GM13977 (cell line): ENCODE measurements around the gene FAM47B.

ENCODE experiments used
- DNase-seq: peaks from one replicate; pipeline ENCODE4 v3.0.0; 2012; ENCODE audit warnings: low spot score
- in situ Hi-C: fragments of 300-500 bp; cut with MboI; formaldehyde crosslinking; loops from one replicate; pipeline ENCODE4 v1.12.0; 2022; ENCODE audit warnings: low sequenced_read_pairs, low pct_unique_long_range_greater_than_20kb, mixed read lengths, inconsistent platforms; ENCODE audit not compliant: unreplicated experiment
- TF ChIP-seq, protein P1 (sequence below): IDR thresholded peaks from 2 replicates; pipeline ENCODE4 v1.5.1; 2012; ENCODE audit warnings: mild to moderate bottlenecking, control low read depth; ENCODE audit not compliant: insufficient read depth; ENCODE audit errors: extremely low read depth, missing control alignments

The FAM47B gene

GRCh38 chrX:34956916-34957315, 14.3 kb downstream of the FAM47B start:
- in situ Hi-C loops: no loop called here
- TF ChIP-seq, protein P1, sequence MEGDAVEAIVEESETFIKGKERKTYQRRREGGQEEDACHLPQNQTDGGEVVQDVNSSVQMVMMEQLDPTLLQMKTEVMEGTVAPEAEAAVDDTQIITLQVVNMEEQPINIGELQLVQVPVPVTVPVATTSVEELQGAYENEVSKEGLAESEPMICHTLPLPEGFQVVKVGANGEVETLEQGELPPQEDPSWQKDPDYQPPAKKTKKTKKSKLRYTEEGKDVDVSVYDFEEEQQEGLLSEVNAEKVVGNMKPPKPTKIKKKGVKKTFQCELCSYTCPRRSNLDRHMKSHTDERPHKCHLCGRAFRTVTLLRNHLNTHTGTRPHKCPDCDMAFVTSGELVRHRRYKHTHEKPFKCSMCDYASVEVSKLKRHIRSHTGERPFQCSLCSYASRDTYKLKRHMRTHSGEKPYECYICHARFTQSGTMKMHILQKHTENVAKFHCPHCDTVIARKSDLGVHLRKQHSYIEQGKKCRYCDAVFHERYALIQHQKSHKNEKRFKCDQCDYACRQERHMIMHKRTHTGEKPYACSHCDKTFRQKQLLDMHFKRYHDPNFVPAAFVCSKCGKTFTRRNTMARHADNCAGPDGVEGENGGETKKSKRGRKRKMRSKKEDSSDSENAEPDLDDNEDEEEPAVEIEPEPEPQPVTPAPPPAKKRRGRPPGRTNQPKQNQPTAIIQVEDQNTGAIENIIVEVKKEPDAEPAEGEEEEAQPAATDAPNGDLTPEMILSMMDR: no peak
- no peak for DNase-seq

DNA sequence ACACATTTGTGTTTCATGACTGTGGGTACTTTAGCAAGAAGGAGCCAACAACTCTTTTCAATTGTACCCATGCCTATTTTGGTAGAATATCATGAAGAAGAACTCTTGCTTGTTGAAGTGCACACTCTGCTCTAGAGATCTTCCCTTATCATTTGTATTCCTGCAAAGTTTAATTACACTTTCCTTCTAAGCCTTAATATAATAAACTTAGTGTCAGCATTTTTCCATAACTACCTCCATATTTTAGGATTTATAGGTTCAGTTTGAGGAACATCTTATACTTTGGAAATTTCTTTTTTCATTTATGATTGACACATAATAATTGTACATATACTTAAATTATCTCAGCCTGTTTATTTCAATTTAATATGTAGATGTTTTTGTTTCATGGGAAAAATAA, 19.1 kb downstream of the FAM47B start:
- in situ Hi-C loops: no loop called here
- DNase-seq: no peak
- TF ChIP-seq, protein P1: no peak

- TF ChIP-seq, protein P1: no peak
- DNase-seq: no peak
- in situ Hi-C loops: no loop called here
These were observed 29.6 kb downstream of the FAM47B start for GRCh38 chrX:34972206-34972605.

GRCh38 chrX:34978171-34978570, 35.6 kb downstream of the FAM47B start:
- TF ChIP-seq, protein P1: no peak
- in situ Hi-C loops: no loop called here
- DNase-seq: no peak

- in situ Hi-C loops: no loop called here
- TF ChIP-seq, protein P1: no peak
- DNase-seq: no peak
These were observed 45.0 kb downstream of the FAM47B start for GRCh38 chrX:34987646-34988045.
